Activated CD4-positive, alpha-beta T cell treated with anti-CD3 and anti-CD28 coated beads for 24 hours (primary cell): ENCODE measurements around the gene SF1.
A peak's percentile ranks its signal among the peaks of the same experiment; 100 is the strongest.

Experiments
- DNase-seq, 2 donors: peaks; one replicate each; pipeline ENCODE4 v3.0.0-alpha.2; 2020; ENCODE audit warnings: low read depth in 2 of 2

The SF1 gene

GRCh38 chr11:64745189-64745520 lies 33.2 kb downstream of the SF1 start:
- no peak for DNase-seq

- DNase-seq, result no peak
Measured at GRCh38 chr11:64744544-64745188, 33.7 kb downstream of the SF1 start.

- peak; percentile 65 to 66 for DNase-seq
Measured at GRCh38 chr11:64743591-64744543, 34.5 kb downstream of the SF1 start, which contains the start of gene RASGRP2. Gene RASGRP2, minus strand, starts transcription at chr11:64744142. Its CDS starts 1,276 bp downstream, at chr11:64742866.

- DNase-seq, result peak; percentile 65 to 69
Measured at GRCh38 chr11:64742889-64743590, 35.3 kb downstream of the SF1 start.

- DNase-seq, result no peak
Measured at GRCh38 chr11:64742087-64742888, 36.1 kb downstream of the SF1 start.

GRCh38 chr11:64741375-64742086 lies 36.8 kb downstream of the SF1 start:
- DNase-seq, result no peak

- DNase-seq, result no peak
Measured at GRCh38 chr11:64739871-64740270, 38.5 kb downstream of the SF1 start.

GRCh38 chr11:64736654-64737053 lies 41.7 kb downstream of the SF1 start:
- DNase-seq, result no peak

GRCh38 chr11:64735725-64736259 lies 42.5 kb downstream of the SF1 start:
- DNase-seq, result no peak

- no peak for DNase-seq
Measured at GRCh38 chr11:64734811-64735724, 43.3 kb downstream of the SF1 start.

GRCh38 chr11:64731601-64732000 lies 46.7 kb downstream of the SF1 start:
- no peak for DNase-seq

GRCh38 chr11:64729851-64730382 lies 48.4 kb downstream of the SF1 start:
- DNase-seq, result no peak

GRCh38 chr11:64728757-64729365 lies 49.5 kb downstream of the SF1 start:
- DNase-seq, result no peak

GRCh38 chr11:64726867-64727530 lies 51.3 kb downstream of the SF1 start:
- no peak for DNase-seq

GRCh38 chr11:64726211-64726641 lies 52.1 kb downstream of the SF1 start:
- no peak for DNase-seq

- DNase-seq, result no peak
Measured at GRCh38 chr11:64724863-64725532, 53.3 kb downstream of the SF1 start.
